GM23338 (cell line): ENCODE data around the gene ANKRD11.

Source experiments
- EZH2 ChIP-seq: fragments of 200-600 bp; sonication (generic); IDR thresholded peaks from one replicate; pipeline ENCODE4 v1.8.0; 2017; ENCODE audit warnings: antibody characterized with exemption, mild to moderate bottlenecking, low read depth; ENCODE audit not compliant: unreplicated experiment
- POLR2AphosphoS5 ChIP-seq: IDR thresholded peaks from 2 replicates; pipeline ENCODE4 v1.6.1; 2016; ENCODE audit warnings: antibody characterized with exemption, low read depth
- TF ChIP-seq, protein P1 (sequence below), 2 experiments: fragments of 200-600 bp in 1 of 2; sonication (generic) in 1 of 2; conservative IDR thresholded peaks; 2 replicates each; pipeline versions ENCODE4 v1.5.1 to v1.6.1; 2016 to 2017; ENCODE audit warnings: antibody characterized with exemption in 2 of 2, low read depth in 2 of 2, mild to moderate bottlenecking in 2 of 2, moderate library complexity in 1 of 2

DNA sequence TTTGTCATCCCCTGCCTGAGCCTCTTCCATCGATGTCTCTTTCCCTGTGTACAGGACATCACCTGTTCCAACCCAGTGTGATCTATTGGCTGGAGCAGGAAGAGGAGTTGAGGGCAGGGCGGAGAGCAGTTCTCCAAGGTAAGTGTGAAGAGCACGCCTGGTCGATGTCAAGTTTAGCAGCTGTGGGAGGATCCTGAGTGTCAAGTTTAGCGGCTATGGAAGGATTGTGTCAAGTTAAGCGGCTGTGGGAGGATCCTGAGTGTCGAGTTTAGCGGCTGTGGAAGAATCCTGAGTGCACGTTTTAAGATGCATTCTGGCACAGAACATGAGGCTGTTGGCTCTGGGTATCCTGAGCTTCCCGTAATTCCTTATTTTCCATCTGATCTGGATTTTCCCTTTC, 265.7 kb downstream of the ANKRD11 start:
- TF ChIP-seq, protein P1, sequence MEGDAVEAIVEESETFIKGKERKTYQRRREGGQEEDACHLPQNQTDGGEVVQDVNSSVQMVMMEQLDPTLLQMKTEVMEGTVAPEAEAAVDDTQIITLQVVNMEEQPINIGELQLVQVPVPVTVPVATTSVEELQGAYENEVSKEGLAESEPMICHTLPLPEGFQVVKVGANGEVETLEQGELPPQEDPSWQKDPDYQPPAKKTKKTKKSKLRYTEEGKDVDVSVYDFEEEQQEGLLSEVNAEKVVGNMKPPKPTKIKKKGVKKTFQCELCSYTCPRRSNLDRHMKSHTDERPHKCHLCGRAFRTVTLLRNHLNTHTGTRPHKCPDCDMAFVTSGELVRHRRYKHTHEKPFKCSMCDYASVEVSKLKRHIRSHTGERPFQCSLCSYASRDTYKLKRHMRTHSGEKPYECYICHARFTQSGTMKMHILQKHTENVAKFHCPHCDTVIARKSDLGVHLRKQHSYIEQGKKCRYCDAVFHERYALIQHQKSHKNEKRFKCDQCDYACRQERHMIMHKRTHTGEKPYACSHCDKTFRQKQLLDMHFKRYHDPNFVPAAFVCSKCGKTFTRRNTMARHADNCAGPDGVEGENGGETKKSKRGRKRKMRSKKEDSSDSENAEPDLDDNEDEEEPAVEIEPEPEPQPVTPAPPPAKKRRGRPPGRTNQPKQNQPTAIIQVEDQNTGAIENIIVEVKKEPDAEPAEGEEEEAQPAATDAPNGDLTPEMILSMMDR (conservative IDR thresholded peaks at IDR 0.05; ENCODE audit: low read depth in 2 of 2) = no peak
- no peak for TF ChIP-seq POLR2AphosphoS5
- TF ChIP-seq EZH2 = no peak
